Gastroesophageal sphincter (tissue), 4 donors: ENCODE results near the gene CCDC33. TPM values are rescaled to one million over a fixed set of nuclear protein-coding genes. Genes with fewer than 3 reads are reported as not detected.

Source experiments
- ATAC-seq: fragments of 150-250 bp; one replicate; pipeline ENCODE4 v1.9.1; 2016; ENCODE audit warnings: mild to moderate bottlenecking, moderate library complexity
- H3K27ac ChIP-seq, 4 donors: fragments of 200-600 bp; sonication (generic) in 3 of 4; 1 replicate in 3 of 4; 2 replicates in 1 of 4; pipeline ENCODE4 v1.5.1; 2016 to 2019
- H3K27me3 ChIP-seq: fragments of 200-600 bp; sonication (generic); one replicate; pipeline ENCODE4 v1.5.1; 2019
- H3K36me3 ChIP-seq, 2 donors: fragments of 200-600 bp; sonication (generic); one replicate each; pipeline ENCODE4 v1.5.1; 2019; ENCODE audit warnings: control low read depth in 1 of 2
- H3K4me1 ChIP-seq, 3 donors: fragments of 200-600 bp; sonication (generic); 1 replicate in 2 of 3; 2 replicates in 1 of 3; pipeline ENCODE4 v1.5.1; 2016 to 2019; ENCODE audit warnings: control low read depth in 2 of 3
- H3K4me3 ChIP-seq, 2 donors: fragments of 200-600 bp; sonication (generic); one replicate each; pipeline ENCODE4 v1.5.1; 2019; ENCODE audit warnings: mild to moderate bottlenecking in 1 of 2, moderate library complexity in 1 of 2
- H3K9me3 ChIP-seq, 3 donors: fragments of 200-600 bp; sonication (generic); one replicate each; pipeline ENCODE4 v1.5.1; 2017 to 2019; ENCODE audit warnings: control low read depth in 2 of 3
- EP300 ChIP-seq: sonication (generic); formaldehyde crosslinking; IDR thresholded peaks from one replicate; pipeline ENCODE4 v1.6.1; 2017; ENCODE audit warnings: antibody characterized with exemption, mild to moderate bottlenecking
- POLR2A ChIP-seq, 2 donors: fragments of 450-650 bp; IDR thresholded peaks; one replicate each; pipeline ENCODE4 v1.6.1; 2017; ENCODE audit warnings: antibody characterized with exemption in 2 of 2, mild to moderate bottlenecking in 2 of 2, moderate library complexity in 1 of 2
- POLR2AphosphoS5 ChIP-seq: sonication (generic); formaldehyde crosslinking; IDR thresholded peaks from one replicate; pipeline ENCODE4 v1.6.1; 2017; ENCODE audit warnings: antibody characterized with exemption
- WGBS, 2 donors: methylation state at CpG; one replicate each; pipeline ENCODE4 v1.1.5; 2018; ENCODE audit warnings: low coverage in 1 of 2; 5-methylcytosine and 5-hydroxymethylcytosine counted together
- total RNA-seq, 4 donors: library from RNA; depleted of rRNA; stranded (reverse); fragments of >200 nt; gene quantifications; one replicate each; pipeline ENCODE4 v1.1.0, GENCODE V29; 2016
- TF ChIP-seq, protein P1 (sequence below), 4 experiments: fragments of 200-600 bp in 2 of 4; fragments of 450-650 bp in 2 of 4; sonication (generic) in 1 of 4; IDR thresholded peaks; one replicate each; pipeline ENCODE4 v1.5.1; 2017 to 2019; ENCODE audit warnings: antibody characterized with exemption in 4 of 4, mild to moderate bottlenecking in 2 of 4, moderate library complexity in 2 of 4

Gene CCDC33
- total RNA-seq, 4 donors from 2014 or later, result not detected

DNA sequence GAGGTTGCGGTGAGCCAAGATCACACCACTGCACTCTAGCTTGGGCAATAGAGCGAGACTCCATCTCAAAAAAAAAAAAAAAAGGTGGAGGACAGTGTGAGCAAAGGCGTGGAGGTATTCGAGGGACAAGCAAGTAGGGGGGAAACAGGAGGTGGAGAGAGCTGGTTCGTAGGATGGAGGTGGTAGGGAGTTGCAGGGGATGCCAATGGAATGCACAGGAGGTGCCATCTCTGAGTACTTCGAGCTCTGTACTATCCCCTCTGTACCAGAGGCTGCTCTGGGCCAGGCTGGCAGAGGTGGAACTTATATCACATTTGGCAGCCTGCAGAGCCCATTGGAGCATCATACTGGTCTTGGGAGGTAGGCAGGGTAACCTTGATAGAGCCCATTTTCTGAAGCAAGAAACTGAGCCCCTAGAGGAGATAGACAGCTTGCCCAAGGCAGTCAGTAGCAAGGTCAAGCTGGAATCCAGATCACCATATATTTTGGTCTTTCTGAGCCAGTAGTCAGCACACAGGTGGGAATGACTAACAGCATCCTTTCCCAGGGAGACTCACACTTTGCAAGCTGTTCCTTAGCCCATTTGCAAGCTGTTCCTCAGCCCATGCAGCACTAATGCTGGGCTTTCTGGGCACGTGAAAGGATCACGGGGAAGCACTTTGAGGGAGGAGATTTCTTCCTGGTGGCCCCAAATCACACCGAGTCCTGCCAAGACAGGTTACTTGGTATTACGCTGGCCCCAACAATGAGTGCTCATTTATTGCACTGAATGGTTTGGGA is 9.2 kb upstream of the CCDC33 start:
- peaks cover 73% of the 10 kb centered on the region for H3K27me3 ChIP-seq
- WGBS, 2 donors, result 71 to 91% methylated on average over 5 to 9 of the region's 10 CpGs
- H3K4me3 ChIP-seq, result no peak overlapping the region
- H3K9me3 ChIP-seq, result no peaks in the 10 kb centered on the region
- no peak for ATAC-seq
- TF ChIP-seq, protein P1, sequence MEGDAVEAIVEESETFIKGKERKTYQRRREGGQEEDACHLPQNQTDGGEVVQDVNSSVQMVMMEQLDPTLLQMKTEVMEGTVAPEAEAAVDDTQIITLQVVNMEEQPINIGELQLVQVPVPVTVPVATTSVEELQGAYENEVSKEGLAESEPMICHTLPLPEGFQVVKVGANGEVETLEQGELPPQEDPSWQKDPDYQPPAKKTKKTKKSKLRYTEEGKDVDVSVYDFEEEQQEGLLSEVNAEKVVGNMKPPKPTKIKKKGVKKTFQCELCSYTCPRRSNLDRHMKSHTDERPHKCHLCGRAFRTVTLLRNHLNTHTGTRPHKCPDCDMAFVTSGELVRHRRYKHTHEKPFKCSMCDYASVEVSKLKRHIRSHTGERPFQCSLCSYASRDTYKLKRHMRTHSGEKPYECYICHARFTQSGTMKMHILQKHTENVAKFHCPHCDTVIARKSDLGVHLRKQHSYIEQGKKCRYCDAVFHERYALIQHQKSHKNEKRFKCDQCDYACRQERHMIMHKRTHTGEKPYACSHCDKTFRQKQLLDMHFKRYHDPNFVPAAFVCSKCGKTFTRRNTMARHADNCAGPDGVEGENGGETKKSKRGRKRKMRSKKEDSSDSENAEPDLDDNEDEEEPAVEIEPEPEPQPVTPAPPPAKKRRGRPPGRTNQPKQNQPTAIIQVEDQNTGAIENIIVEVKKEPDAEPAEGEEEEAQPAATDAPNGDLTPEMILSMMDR (IDR thresholded peaks at IDR 0.05), result no peak
- TF ChIP-seq EP300, result no peak
- no peak for TF ChIP-seq POLR2AphosphoS5
- no peak for TF ChIP-seq POLR2A (IDR thresholded peaks at IDR 0.05)
- H3K27ac ChIP-seq, result no peak overlapping the region
- peaks cover 0 to 11% (median 0%) of the 10 kb centered on the region in 3 donors for H3K4me1 ChIP-seq
- H3K36me3 ChIP-seq, result no peaks in the 10 kb centered on the region

DNA sequence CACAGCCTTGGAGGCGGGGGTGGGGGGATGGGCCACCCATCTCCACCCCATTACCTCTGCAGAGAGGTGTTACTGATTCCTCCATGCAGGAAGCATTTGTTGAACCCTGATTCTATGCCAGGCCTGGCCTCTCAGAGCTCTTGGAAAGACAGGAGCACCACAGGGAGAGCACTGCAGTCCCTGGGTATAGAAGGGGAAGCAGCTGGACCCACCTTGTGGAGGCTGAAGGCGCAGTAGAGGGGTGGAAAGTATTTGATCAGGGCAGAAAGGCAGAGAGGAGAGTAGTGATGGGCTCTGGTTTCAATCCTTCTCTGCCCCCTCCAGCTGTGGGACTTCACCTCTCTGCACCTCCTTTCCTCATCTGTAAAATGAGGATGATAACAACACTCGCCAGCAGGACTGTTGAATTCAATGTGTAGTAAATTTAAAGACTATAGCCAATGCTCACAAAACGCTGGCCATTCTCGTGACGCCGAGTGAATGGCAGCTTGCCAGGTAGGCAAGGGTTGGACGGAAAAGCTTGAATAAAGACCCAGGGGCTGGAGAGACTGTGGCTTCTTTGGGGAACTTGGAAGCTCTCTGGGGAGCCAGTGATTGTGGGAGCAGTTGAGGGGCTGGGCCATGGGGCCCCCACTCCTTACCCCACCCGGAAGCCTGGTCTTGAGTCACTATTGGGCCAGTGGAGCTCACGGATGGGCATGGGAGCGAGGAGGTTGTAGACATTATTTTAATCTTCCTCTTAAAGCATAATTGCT is 8.0 kb upstream of the CCDC33 start:
- ATAC-seq, result peak; percentile 42
- Histone ChIP-seq H3K4me3 (no peak overlapping the region), H3K36me3 (no peaks in the 10 kb centered on the region), H3K27ac (no peak overlapping the region), H3K4me1 (peaks cover 0 to 11% (median 0%) of the 10 kb centered on the region in 3 donors), H3K9me3 (no peaks in the 10 kb centered on the region), H3K27me3 (peaks cover 61% of the 10 kb centered on the region)
- TF ChIP-seq POLR2A (IDR thresholded peaks at IDR 0.05) (no peak), EP300 (no peak), POLR2AphosphoS5 (no peak)
- TF ChIP-seq, protein P1 (IDR thresholded peaks at IDR 0.05), result no peak
- WGBS, 2 donors, result 26 to 73% methylated on average over 3 to 9 of the region's 11 CpGs

DNA sequence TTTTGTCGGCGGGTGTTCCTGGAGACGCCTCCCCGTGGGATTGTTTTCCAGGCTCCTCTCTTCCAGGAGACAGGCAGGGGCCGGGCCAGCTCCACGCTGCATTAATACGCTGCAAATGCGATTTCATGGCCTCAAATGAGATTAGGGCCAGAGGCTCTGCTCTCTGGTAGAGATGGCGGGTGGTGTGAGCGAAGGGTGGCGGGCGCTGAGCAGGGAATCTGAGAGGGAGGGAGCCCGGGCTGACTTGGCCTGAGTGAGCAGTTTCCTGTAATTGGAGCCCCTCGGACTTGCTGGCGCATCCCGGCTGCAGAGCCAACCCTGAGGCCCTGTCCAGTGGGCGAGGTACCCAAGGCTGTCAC is 7.4 kb upstream of the CCDC33 start:
- H3K36me3 ChIP-seq, result no peaks in the 10 kb centered on the region
- 15% methylated on average over 8 of the region's 17 CpGs; no CpG with 5 or more reads in 1 of the 2 donors for WGBS, 2 donors
- ATAC-seq, result no peak
- no peaks in the 10 kb centered on the region for H3K9me3 ChIP-seq
- H3K4me3 ChIP-seq, result no peak overlapping the region
- TF ChIP-seq POLR2A (IDR thresholded peaks at IDR 0.05), result no peak
- TF ChIP-seq POLR2AphosphoS5, result no peak
- TF ChIP-seq, protein P1 (IDR thresholded peaks at IDR 0.05), result no peak
- TF ChIP-seq EP300, result no peak
- peaks cover 57% of the 10 kb centered on the region for H3K27me3 ChIP-seq
- no peak overlapping the region for H3K27ac ChIP-seq
- peaks cover 0 to 11% (median 0%) of the 10 kb centered on the region in 3 donors for H3K4me1 ChIP-seq

DNA sequence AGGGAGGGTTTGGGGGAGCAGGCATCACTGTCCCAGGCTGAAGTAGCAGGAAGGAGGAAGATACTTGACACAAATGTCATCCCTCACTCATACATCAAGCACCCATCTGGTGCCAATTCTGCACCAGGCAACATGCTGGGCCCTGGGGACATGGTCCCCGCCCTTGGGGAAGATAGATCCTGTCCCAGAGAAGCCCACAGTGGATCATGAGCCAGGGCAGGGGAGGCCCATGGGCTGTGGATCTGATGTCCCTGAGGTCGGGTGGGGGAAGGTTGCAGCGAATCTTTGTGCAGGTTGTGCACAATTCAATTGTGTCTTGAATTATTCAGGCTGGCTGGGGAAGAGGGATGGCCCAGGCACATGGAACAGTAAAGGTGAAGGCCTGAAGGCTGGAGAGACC is 6.4 kb upstream of the CCDC33 start:
- no peak for TF ChIP-seq EP300
- no peak for TF ChIP-seq POLR2A (IDR thresholded peaks at IDR 0.05)
- TF ChIP-seq POLR2AphosphoS5, result no peak
- TF ChIP-seq, protein P1 (IDR thresholded peaks at IDR 0.05), result no peak
- no peak overlapping the region for H3K27ac ChIP-seq
- no peaks in the 10 kb centered on the region for H3K9me3 ChIP-seq
- no peaks in the 10 kb centered on the region for H3K36me3 ChIP-seq
- ATAC-seq, result no peak
- H3K4me1 ChIP-seq, result peaks cover 0 to 11% (median 0%) of the 10 kb centered on the region in 3 donors
- H3K27me3 ChIP-seq, result peaks cover 47% of the 10 kb centered on the region
- WGBS, 2 donors, result 100% methylated on average over 1 of the region's 3 CpGs; no CpG with 5 or more reads in 1 of the 2 donors
- H3K4me3 ChIP-seq, result no peak overlapping the region
